HG03575 (cell line): Measurements from ENCODE around the gene IL1RL1.

ENCODE experiments used
- ATAC-seq: cut with Tn5 transposase; IDR thresholded peaks from one replicate; pipeline ENCODE4 v1.9.1; 2021; ENCODE audit not compliant: unreplicated experiment, insufficient number of reproducible peaks, low FRiP score; ENCODE audit errors: extremely low read depth

IL1RL1 gene

GRCh38 chr2:102289129-102289528 is 22.2 kb upstream of the IL1RL1 start:
- ATAC-seq = no peak

- ATAC-seq = no peak
Observed at GRCh38 chr2:102290594-102290993, 20.8 kb upstream of the IL1RL1 start.

GRCh38 chr2:102291319-102292075 is 19.9 kb upstream of the IL1RL1 start:
- ATAC-seq = no peak

- no peak for ATAC-seq
Observed at GRCh38 chr2:102294802-102295489, 16.4 kb upstream of the IL1RL1 start.

- ATAC-seq = no peak
Observed at GRCh38 chr2:102295566-102295965, 15.8 kb upstream of the IL1RL1 start.

- ATAC-seq = no peak
Observed at GRCh38 chr2:102296449-102296848, 14.9 kb upstream of the IL1RL1 start.

GRCh38 chr2:102297891-102298290 is 13.5 kb upstream of the IL1RL1 start:
- no peak for ATAC-seq

- peak; percentile 81 for ATAC-seq
Observed at GRCh38 chr2:102301867-102302362, 9.4 kb upstream of the IL1RL1 start.

GRCh38 chr2:102302458-102302857 is 8.9 kb upstream of the IL1RL1 start:
- ATAC-seq = no peak

GRCh38 chr2:102303589-102303988 is 7.8 kb upstream of the IL1RL1 start:
- ATAC-seq = no peak

GRCh38 chr2:102304268-102304667 is 7.1 kb upstream of the IL1RL1 start:
- no peak for ATAC-seq

GRCh38 chr2:102304711-102305611 is 6.4 kb upstream of the IL1RL1 start:
- no peak for ATAC-seq

GRCh38 chr2:102306125-102306524 is 5.2 kb upstream of the IL1RL1 start:
- no peak for ATAC-seq

- no peak for ATAC-seq
Observed at GRCh38 chr2:102313025-102313424, 1.7 kb downstream of the IL1RL1 start.

GRCh38 chr2:102313471-102313870 is 2.1 kb downstream of the IL1RL1 start:
- no peak for ATAC-seq

GRCh38 chr2:102313950-102314349 is 2.6 kb downstream of the IL1RL1 start:
- ATAC-seq = no peak

- no peak for ATAC-seq
Observed at GRCh38 chr2:102315921-102316320, 4.6 kb downstream of the IL1RL1 start.

- ATAC-seq = no peak
Observed at GRCh38 chr2:102317715-102318114, 6.4 kb downstream of the IL1RL1 start.

- ATAC-seq = no peak
Observed at GRCh38 chr2:102318437-102318836, 7.1 kb downstream of the IL1RL1 start.
